Activated T-helper 2 cell treated with anti-CD3 and anti-CD28 coated beads, Interferon-gamma antibody, Interleukin-2, Interleukin-4, amounts not matched to agents 10 μg/mL and 5 μg/mL and 100 μg/mL, durations not matched to agents 14 hours and 24 hours and 36 hours (primary cell): Measurements from ENCODE around the gene AXIN2. TPM values are rescaled to one million over a fixed set of nuclear protein-coding genes. Genes with fewer than 3 reads are reported as not detected.
A peak's percentile ranks its signal among the peaks of the same experiment; 100 is the strongest.

Source experiments
- DNase-seq: peaks from one replicate; pipeline ENCODE4 v3.0.0; 2021; ENCODE audit warnings: low spot score
- H3K27ac Mint-ChIP-seq: one replicate; pipeline ENCODE4 v1.8.0; 2021; ENCODE audit warnings: mixed read lengths
- H3K27me3 Mint-ChIP-seq: one replicate; pipeline ENCODE4 v1.8.0; 2021; ENCODE audit warnings: low read depth, mixed read lengths
- H3K36me3 Mint-ChIP-seq: one replicate; pipeline ENCODE4 v1.8.0; 2021; ENCODE audit warnings: low read depth, mixed read lengths
- H3K4me1 Mint-ChIP-seq: one replicate; pipeline ENCODE4 v1.8.0; 2021; ENCODE audit warnings: low read depth, mixed read lengths
- H3K4me3 Mint-ChIP-seq: one replicate; pipeline ENCODE4 v1.8.0; 2021; ENCODE audit warnings: low read depth, mild to moderate bottlenecking, moderate library complexity, mixed read lengths
- H3K9me3 Mint-ChIP-seq: one replicate; pipeline ENCODE4 v1.8.0; 2021; ENCODE audit warnings: mixed read lengths
- intact Hi-C: fragments of 100-400 bp; cut with micrococcal nuclease; formaldehyde crosslinking; loops from one replicate; pipeline ENCODE4 v1.15.1; 2023
- total RNA-seq: library from RNA; stranded (reverse); gene quantifications from 2 replicates; pipeline ENCODE4 v1.2.3, GENCODE V29; 2022

Gene AXIN2, protein sequence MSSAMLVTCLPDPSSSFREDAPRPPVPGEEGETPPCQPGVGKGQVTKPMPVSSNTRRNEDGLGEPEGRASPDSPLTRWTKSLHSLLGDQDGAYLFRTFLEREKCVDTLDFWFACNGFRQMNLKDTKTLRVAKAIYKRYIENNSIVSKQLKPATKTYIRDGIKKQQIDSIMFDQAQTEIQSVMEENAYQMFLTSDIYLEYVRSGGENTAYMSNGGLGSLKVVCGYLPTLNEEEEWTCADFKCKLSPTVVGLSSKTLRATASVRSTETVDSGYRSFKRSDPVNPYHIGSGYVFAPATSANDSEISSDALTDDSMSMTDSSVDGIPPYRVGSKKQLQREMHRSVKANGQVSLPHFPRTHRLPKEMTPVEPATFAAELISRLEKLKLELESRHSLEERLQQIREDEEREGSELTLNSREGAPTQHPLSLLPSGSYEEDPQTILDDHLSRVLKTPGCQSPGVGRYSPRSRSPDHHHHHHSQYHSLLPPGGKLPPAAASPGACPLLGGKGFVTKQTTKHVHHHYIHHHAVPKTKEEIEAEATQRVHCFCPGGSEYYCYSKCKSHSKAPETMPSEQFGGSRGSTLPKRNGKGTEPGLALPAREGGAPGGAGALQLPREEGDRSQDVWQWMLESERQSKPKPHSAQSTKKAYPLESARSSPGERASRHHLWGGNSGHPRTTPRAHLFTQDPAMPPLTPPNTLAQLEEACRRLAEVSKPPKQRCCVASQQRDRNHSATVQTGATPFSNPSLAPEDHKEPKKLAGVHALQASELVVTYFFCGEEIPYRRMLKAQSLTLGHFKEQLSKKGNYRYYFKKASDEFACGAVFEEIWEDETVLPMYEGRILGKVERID
- total RNA-seq: 6.8 and 7.4 TPM in 2 replicates

DNA sequence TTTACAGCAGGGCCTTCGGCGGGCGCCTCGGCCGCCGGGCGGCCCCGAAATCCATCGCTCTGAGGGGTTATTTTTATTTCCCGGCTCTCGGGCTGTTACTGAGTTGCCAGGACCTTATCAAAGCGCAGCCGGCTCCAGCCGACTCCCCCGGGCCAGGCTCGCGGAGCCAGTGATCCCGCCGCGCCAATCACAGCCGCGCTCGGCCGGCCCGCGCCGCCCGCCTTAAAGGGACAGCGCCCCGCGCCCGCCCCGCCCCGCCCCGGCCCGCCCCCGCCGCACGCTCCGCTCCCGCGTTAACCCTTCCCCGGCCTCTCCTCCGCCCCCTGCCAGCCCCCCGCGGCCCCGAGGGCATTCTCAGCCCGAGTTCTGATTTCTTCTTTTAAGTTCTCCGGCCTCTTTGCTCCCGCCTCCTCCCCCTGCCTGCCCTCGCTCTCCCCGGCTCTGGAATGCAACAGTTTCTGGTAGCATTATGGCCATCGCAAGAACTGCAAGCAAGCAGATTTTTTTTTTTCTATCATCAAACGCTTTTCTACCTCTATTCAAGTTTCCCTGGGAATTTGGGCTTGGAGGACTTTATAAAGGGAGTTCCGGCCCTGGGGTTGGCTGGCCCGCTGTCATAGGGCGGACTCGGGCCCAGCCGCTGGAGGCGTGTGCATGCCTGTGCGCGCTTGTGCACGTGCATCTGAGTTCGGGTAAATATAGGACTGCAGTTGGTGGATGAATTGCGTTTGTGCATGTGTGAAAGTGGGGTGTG is at the start of gene AXIN2:
Gene AXIN2 (minus strand): TSS at position 197 of the 754 bp plus-strand sequence. CDS start 3,028 bp downstream, outside the sequence.
- intact Hi-C loops: no loop called here
- peak within 1 kb of the TSS; percentile 45 for H3K27ac Mint-ChIP-seq
- peaks cover 11% of the 10 kb centered on the region for H3K27me3 Mint-ChIP-seq

DNA sequence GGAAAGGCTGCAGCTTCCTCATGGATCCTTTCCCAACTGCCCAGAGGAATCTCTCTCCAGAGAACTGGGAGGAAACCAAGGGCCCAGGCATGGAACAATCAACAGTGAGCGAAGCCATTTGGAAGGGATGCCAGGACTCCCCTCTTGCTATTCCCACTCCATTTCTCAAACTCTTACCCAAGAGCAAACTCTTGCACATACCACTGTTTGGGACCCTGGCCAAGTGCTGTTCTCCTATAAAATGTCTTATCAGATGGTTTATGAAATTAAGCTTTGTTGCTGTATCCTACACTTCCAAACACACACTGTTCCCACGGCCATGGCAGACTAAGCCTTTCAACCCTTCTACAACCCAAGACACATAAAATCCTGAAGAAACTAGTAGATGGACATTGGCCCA is 48.3 kb upstream of the AXIN2 start:
- no peak overlapping the region for H3K4me3 Mint-ChIP-seq
- no peak for DNase-seq
- intact Hi-C loops: no loop called here
- no peaks in the 10 kb centered on the region for H3K9me3 Mint-ChIP-seq
- H3K36me3 Mint-ChIP-seq: no peaks in the 10 kb centered on the region
- no peaks in the 10 kb centered on the region for H3K4me1 Mint-ChIP-seq
- H3K27me3 Mint-ChIP-seq: no peaks in the 10 kb centered on the region
- H3K27ac Mint-ChIP-seq: no peak overlapping the region

More for the DNA sequence above, at the start of gene AXIN2:
- peak; percentile 77 for DNase-seq
- H3K36me3 Mint-ChIP-seq: peaks cover 3% of the 10 kb centered on the region
- H3K4me3 Mint-ChIP-seq: peak within 1 kb of the TSS; percentile 76
- H3K4me1 Mint-ChIP-seq: peaks cover 23% of the 10 kb centered on the region
- no peaks in the 10 kb centered on the region for H3K9me3 Mint-ChIP-seq

DNA sequence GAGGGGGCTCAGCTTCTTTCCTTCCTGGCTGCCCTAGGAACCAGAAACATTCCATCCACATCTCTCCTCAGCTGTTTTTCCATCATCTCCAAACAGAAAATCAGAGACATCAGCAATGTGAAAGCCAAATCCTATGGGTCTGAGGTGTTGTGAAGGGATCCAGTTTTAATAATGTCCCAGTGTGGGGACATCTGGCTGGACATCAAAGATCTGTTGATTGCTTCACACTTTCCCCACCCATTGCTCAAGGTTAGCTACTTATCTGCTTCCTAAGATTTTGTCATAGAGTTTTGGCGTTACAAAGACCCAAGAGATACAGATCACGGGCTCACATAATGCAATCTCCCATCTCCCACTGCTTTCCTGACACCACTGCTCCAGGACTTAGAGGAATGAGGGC is 47.8 kb upstream of the AXIN2 start:
- Mint-ChIP-seq H3K9me3 (no peaks in the 10 kb centered on the region), H3K27me3 (no peaks in the 10 kb centered on the region), H3K27ac (no peak overlapping the region), H3K4me3 (no peak overlapping the region), H3K4me1 (no peaks in the 10 kb centered on the region), H3K36me3 (no peaks in the 10 kb centered on the region)
- no peak for DNase-seq
- intact Hi-C loops: no loop called here

DNA sequence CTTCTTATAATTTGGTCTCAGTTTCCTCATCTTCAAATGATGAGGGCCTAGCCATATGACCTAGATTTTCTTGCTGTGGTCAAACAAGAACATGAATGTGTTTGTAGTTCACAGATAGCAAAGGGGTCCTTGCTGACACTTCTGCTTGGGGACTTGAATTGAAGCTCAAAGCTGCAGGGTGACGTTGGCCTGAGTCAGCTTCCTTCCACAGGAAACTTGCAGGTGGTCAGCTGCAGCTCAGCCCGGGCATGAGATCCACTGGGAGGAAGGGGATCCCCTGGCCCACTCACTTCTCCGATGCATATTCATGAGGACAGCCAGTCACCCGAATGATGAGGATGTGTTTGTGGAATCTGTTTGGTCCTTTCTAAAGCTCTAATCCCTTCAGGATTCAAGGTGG is 42.6 kb upstream of the AXIN2 start:
- intact Hi-C loops: no loop called here
- H3K36me3 Mint-ChIP-seq: no peaks in the 10 kb centered on the region
- H3K9me3 Mint-ChIP-seq: no peaks in the 10 kb centered on the region

DNA sequence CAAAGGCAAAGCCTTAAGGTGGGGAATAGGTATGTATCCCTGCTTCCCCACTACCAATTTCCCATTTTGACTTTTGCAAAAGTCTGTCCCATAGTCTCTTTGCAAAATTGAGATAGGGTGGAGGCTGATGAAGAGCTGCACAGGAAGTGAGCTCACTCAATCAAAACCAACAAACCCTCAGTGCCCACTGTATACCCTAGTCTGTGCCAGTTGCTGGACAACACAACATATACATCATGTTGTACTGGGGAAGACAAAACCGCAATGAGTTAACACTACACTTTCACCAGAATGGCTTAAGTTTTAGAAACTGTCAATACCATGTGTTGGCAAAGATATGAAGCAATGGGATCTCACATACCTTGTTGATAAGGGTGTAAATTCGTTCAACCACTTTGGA is 40.4 kb upstream of the AXIN2 start:
- Mint-ChIP-seq H3K27ac (no peak overlapping the region), H3K27me3 (no peaks in the 10 kb centered on the region), H3K4me1 (no peaks in the 10 kb centered on the region), H3K4me3 (no peak overlapping the region), H3K9me3 (no peaks in the 10 kb centered on the region), H3K36me3 (no peaks in the 10 kb centered on the region)
- intact Hi-C loops: no loop called here
- no peak for DNase-seq

More for the DNA sequence above, 42.6 kb upstream of the AXIN2 start:
- no peak overlapping the region for H3K4me3 Mint-ChIP-seq
- H3K4me1 Mint-ChIP-seq: no peaks in the 10 kb centered on the region
- no peak overlapping the region for H3K27ac Mint-ChIP-seq
- no peak for DNase-seq
- no peaks in the 10 kb centered on the region for H3K27me3 Mint-ChIP-seq

DNA sequence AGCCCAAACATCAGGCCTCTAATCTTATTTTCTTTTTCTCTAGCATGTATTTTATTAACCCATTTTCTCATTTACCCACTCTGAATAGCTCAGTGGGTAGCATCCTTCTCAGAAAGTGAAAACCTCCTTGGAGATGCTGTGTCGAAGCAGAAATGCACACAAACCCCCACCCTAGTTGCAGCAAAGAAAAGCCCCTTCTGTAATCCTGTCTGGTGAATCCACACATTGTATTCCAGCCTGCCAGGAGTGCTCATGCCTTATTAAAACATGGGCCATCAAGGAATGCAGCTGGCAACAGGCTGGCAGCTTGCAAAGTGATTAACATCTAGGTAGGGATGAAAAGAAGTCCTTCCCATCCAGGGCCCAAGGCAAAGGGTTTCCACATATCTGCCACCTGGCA is 39.7 kb upstream of the AXIN2 start:
- Mint-ChIP-seq H3K27me3 (no peaks in the 10 kb centered on the region), H3K36me3 (no peaks in the 10 kb centered on the region), H3K4me1 (no peaks in the 10 kb centered on the region), H3K9me3 (no peaks in the 10 kb centered on the region), H3K4me3 (no peak overlapping the region), H3K27ac (no peak overlapping the region)
- intact Hi-C loops: no loop called here
- DNase-seq: no peak

DNA sequence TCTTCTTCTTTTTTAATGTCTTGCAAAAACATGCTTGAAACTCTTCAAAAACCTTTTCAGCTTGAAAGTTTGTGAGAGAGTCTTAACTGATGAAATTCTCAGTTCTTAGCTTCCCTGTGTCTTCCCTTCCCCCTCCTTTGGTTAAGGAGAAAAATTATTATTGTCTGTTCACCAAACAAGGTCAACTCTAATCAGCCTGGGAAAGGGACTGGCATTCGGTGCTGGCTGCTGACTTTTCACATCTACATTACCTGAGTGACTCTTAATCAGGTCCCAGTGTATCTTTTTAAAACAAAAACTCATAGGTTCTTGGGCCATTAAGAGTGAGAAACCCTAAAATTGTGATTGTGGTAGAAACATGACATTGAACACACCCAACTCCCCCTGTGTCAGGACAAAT is 39.1 kb upstream of the AXIN2 start:
- no peak overlapping the region for H3K4me3 Mint-ChIP-seq
- no peak for DNase-seq
- H3K27ac Mint-ChIP-seq: no peak overlapping the region
- H3K9me3 Mint-ChIP-seq: no peaks in the 10 kb centered on the region
- H3K4me1 Mint-ChIP-seq: no peaks in the 10 kb centered on the region
- H3K36me3 Mint-ChIP-seq: no peaks in the 10 kb centered on the region
- no peaks in the 10 kb centered on the region for H3K27me3 Mint-ChIP-seq
- intact Hi-C loops: no loop called here

DNA sequence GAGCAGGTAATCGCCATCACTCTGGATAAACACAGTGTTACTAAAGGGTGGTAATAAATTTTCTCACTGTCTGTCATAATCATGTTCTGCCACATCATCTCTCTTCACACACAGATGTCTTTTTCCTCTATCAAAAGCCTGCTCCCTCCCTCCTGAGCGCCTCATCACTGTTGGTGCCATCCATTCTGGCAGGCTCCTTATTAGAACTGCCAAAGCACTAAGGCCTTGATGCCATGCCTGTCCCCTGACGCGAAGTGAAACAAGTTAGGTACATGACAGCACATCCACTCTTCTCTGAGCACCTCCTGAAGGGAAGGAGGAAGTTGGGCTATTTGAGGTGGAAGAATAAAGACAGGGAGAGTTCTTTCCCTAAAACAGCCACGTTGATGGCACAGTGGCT is 38.2 kb upstream of the AXIN2 start:
- H3K9me3 Mint-ChIP-seq: no peaks in the 10 kb centered on the region
- H3K27me3 Mint-ChIP-seq: no peaks in the 10 kb centered on the region
- H3K4me3 Mint-ChIP-seq: no peak overlapping the region
- H3K27ac Mint-ChIP-seq: no peak overlapping the region
- no peaks in the 10 kb centered on the region for H3K36me3 Mint-ChIP-seq
- no peak for DNase-seq
- H3K4me1 Mint-ChIP-seq: peaks cover 7% of the 10 kb centered on the region
- intact Hi-C loops: no loop called here

DNA sequence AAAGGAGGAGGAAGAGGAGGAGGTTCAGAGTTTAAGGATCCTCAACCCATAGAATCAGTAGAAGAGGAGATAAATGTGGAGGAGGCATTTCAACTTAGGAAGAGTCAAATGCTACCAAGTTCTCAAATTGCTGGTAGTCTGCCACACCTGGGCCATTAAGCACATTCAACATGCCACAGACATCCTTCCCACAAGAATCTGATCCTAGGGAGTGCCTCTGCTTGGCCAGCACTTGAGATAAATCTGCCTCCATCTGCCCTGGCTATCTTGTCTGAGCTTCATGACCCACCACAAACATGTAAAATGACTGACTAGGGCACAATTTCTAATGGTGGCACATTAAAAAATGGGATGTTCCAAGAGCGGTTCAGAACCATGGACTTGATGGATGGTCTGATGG is 37.3 kb upstream of the AXIN2 start:
- no peak for DNase-seq
- intact Hi-C loops: no loop called here
- no peaks in the 10 kb centered on the region for H3K9me3 Mint-ChIP-seq
- H3K4me3 Mint-ChIP-seq: no peak overlapping the region
- H3K4me1 Mint-ChIP-seq: peaks cover 15% of the 10 kb centered on the region
- H3K36me3 Mint-ChIP-seq: no peaks in the 10 kb centered on the region
- no peaks in the 10 kb centered on the region for H3K27me3 Mint-ChIP-seq
- H3K27ac Mint-ChIP-seq: no peak overlapping the region

DNA sequence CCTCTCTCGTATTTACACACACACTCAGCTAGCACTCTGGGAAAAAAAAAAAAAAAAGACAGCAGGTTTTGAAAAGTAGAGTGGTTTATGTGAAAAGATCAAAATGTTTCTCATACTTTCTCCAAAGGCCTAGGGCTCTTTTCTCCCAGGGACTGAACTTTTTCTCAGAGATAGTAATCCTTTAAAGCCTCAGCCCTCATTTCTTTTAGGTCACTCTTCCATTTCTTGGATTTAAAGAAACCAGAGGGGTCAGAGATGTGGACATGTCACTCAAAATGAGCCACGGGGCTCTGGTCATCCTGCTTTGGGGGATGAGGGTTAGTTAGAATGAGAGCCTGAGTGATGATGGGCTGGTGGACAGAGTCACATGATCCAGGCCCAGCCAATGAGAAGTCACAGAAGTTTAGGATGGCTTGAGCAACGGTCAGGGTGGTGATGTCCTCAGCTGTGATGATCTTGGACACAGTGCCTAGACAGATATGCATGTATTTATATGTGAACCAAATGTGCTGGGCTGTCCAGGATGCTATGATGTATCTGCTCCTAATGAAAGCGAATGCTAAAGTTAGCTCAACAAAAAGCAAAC is 33.7 kb upstream of the AXIN2 start:
- Mint-ChIP-seq H3K9me3 (no peaks in the 10 kb centered on the region), H3K4me1 (peaks cover 17% of the 10 kb centered on the region), H3K36me3 (no peaks in the 10 kb centered on the region), H3K27me3 (no peaks in the 10 kb centered on the region), H3K4me3 (peak overlapping the region; percentile 13), H3K27ac (no peak overlapping the region)
- intact Hi-C loops: no loop called here
- DNase-seq: no peak

DNA sequence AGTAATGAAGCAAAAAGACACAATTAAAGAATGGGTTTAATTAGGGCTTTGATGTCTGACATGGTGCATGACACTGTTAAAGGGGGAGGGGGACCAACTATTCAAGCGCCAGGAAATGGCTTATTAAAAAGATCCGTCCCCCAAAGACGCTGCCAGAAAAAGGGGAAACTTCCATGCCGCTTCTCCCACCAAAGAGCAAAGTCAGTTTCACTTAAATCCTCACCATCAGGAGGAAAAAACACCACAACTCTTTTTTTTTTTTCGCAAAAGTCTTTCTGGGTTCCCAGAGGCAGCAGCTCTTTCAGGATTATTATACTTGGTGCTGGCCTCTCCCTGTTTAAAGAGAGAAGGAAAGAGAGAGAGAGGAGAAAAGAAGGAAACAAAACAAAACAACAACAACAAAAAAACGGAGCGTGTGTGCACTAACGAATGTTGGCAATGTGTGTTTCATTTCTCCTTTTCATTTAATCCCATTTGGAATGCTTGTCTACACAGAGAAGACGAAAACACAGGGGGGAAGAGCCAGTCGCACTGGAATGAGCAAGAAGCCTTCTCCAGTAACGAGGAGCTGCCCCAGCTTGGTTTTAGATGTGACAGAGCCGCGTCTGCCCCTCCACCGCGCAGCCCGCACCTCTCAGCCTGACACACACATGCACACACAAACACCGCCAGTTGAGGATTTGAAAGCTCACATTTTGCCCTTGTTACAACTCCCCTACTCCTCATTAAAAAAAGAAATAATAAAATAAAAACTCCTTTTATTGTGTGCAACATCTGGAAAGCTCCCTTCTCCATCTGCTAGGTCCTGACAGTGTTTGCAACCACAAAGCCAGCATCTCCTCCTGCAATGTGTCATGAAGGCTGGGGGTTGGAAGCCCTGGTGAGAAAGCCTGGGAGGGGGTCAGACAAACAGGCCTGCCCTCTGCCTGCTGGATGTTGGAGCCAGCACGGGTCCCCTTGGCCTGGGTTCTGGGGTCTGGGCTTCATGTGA is 32.7 kb upstream of the AXIN2 start:
- DNase-seq: no peak
- Mint-ChIP-seq H3K27ac (no peak overlapping the region), H3K4me1 (peaks cover 17% of the 10 kb centered on the region), H3K9me3 (no peaks in the 10 kb centered on the region), H3K27me3 (no peaks in the 10 kb centered on the region), H3K36me3 (no peaks in the 10 kb centered on the region), H3K4me3 (no peak overlapping the region)
- intact Hi-C loops: no loop called here
